Measurements from ENCODE around the gene NR1I3.

GRCh38 chr1:161179698-161180097 is 58.3 kb downstream of the NR1I3 start:
- TF ChIP-seq, protein P1, sequence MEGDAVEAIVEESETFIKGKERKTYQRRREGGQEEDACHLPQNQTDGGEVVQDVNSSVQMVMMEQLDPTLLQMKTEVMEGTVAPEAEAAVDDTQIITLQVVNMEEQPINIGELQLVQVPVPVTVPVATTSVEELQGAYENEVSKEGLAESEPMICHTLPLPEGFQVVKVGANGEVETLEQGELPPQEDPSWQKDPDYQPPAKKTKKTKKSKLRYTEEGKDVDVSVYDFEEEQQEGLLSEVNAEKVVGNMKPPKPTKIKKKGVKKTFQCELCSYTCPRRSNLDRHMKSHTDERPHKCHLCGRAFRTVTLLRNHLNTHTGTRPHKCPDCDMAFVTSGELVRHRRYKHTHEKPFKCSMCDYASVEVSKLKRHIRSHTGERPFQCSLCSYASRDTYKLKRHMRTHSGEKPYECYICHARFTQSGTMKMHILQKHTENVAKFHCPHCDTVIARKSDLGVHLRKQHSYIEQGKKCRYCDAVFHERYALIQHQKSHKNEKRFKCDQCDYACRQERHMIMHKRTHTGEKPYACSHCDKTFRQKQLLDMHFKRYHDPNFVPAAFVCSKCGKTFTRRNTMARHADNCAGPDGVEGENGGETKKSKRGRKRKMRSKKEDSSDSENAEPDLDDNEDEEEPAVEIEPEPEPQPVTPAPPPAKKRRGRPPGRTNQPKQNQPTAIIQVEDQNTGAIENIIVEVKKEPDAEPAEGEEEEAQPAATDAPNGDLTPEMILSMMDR (IDR thresholded peaks at IDR 0.05) = no peak
- TF ChIP-seq RAD21 (conservative IDR thresholded peaks at IDR 0.05 in 1 of 2, IDR thresholded peaks at IDR 0.05 in 1 of 2) = no peak
- no peak for TF ChIP-seq ZNF302 (CRISPR knock-in tag; IDR thresholded peaks at IDR 0.05)
- no peak for TF ChIP-seq TP53 (CRISPR knock-in tag; IDR thresholded peaks at IDR 0.05)
- TF ChIP-seq CEBPB (IDR thresholded peaks at IDR 0.05) = no peak
- TF ChIP-seq EP300 (IDR thresholded peaks at IDR 0.05) = no peak
- TF ChIP-seq REST (IDR thresholded peaks at IDR 0.05) = no peak
- TF ChIP-seq MAX (IDR thresholded peaks at IDR 0.05) = no peak
- TF ChIP-seq POLR2A (IDR thresholded peaks at IDR 0.05; ENCODE audit: low read length) = no peak
